Endothelial cell of umbilical vein (primary cell): Measurements from ENCODE around the gene ZNF668. TPM values are rescaled to one million over a fixed set of nuclear protein-coding genes. Genes with fewer than 3 reads are reported as not detected.

Experiments
- polyA plus RNA-seq, 4 experiments: library from polyadenylated mRNA; depleted of rRNA in 3 of 4; stranded (reverse) in 3 of 4; unstranded in 1 of 4; fragments of >200 nt; gene quantifications; 2 replicates each; pipeline versions ENCODE4 v1.2.1 to v1.2.3, GENCODE V29; 2011 to 2012; ENCODE audit warnings: missing spikeins in 1 of 4
- total RNA-seq: library from RNA; stranded (reverse); gene quantifications from 2 replicates; pipeline ENCODE4 v1.2.3, GENCODE V29; 2021

Gene ZNF668
- total and polyA plus RNA-seq, 2 donors (not counting 3 experiments of a cell fraction or from before 2014, with no cell fraction given) = 11.8 to 13.3 TPM

Other genes with a start within 250 kb of the ZNF668 start
- 38.3 and 39.5 TPM in 2 replicates for gene BCL7C, start 180.2 kb downstream of the ZNF668 start, total RNA-seq
- 30.2 and 33.7 TPM in 2 replicates for gene BCL7C, start 180.2 kb downstream of the ZNF668 start, polyA plus RNA-seq
- 1.4 and 1.5 TPM in 2 replicates for gene CTF1, start 177.6 kb downstream of the ZNF668 start, total RNA-seq
- gene CTF1, start 177.6 kb downstream of the ZNF668 start, polyA plus RNA-seq = 4.3 and 4.7 TPM in 2 replicates
- 37.3 and 38.0 TPM in 2 replicates for gene FBXL19, start 150.7 kb downstream of the ZNF668 start, total RNA-seq
- gene FBXL19, start 150.7 kb downstream of the ZNF668 start, polyA plus RNA-seq = 22.1 and 29.5 TPM in 2 replicates
- 17.0 and 17.6 TPM in 2 replicates for gene ORAI3, start 125.2 kb downstream of the ZNF668 start, total RNA-seq
- 25.4 and 33.9 TPM in 2 replicates for gene ORAI3, start 125.2 kb downstream of the ZNF668 start, polyA plus RNA-seq
- gene SETD1A, start 116.5 kb downstream of the ZNF668 start, total RNA-seq = 21.3 and 25.6 TPM in 2 replicates
- gene SETD1A, start 116.5 kb downstream of the ZNF668 start, polyA plus RNA-seq = 3.4 and 3.5 TPM in 2 replicates
- 2.9 and 3.5 TPM in 2 replicates for gene HSD3B7, start 89.0 kb downstream of the ZNF668 start, total RNA-seq
- 4.8 and 6.3 TPM in 2 replicates for gene HSD3B7, start 89.0 kb downstream of the ZNF668 start, polyA plus RNA-seq
- gene STX1B, start 63.6 kb downstream of the ZNF668 start, total RNA-seq = 0.07 and 0.11 TPM in 2 replicates
- 0.14 and 0.21 TPM in 2 replicates for gene STX1B, start 63.6 kb downstream of the ZNF668 start, polyA plus RNA-seq
- gene STX4, start 40.7 kb downstream of the ZNF668 start, total RNA-seq = 60.7 and 65.2 TPM in 2 replicates
- 49.4 and 49.5 TPM in 2 replicates for gene STX4, start 40.7 kb downstream of the ZNF668 start, polyA plus RNA-seq
- gene ZNF646, start 182 bp upstream of the ZNF668 start, total RNA-seq = 13.1 and 15.9 TPM in 2 replicates
- gene ZNF646, start 182 bp upstream of the ZNF668 start, polyA plus RNA-seq = 4.1 and 5.9 TPM in 2 replicates
- 2.8 and 4.5 TPM in 2 replicates for gene PRSS53, start 14.7 kb upstream of the ZNF668 start, total RNA-seq
- 3.5 and 4.6 TPM in 2 replicates for gene PRSS53, start 14.7 kb upstream of the ZNF668 start, polyA plus RNA-seq
- 91.8 and 93.5 TPM in 2 replicates for gene VKORC1, start 20.6 kb upstream of the ZNF668 start, total RNA-seq
- gene VKORC1, start 20.6 kb upstream of the ZNF668 start, polyA plus RNA-seq = 586 and 728 TPM in 2 replicates
- 56.5 and 57.8 TPM in 2 replicates for gene BCKDK, start 34.1 kb upstream of the ZNF668 start, total RNA-seq
- 78.3 and 96.7 TPM in 2 replicates for gene BCKDK, start 34.1 kb upstream of the ZNF668 start, polyA plus RNA-seq
- gene KAT8, start 43.4 kb upstream of the ZNF668 start, total RNA-seq = 42.1 and 42.8 TPM in 2 replicates
- gene KAT8, start 43.4 kb upstream of the ZNF668 start, polyA plus RNA-seq = 30.7 and 33.3 TPM in 2 replicates
- gene PRSS8, start 61.5 kb upstream of the ZNF668 start, total RNA-seq = not detected in 2 replicates
- gene PRSS8, start 61.5 kb upstream of the ZNF668 start, polyA plus RNA-seq = 0.11 and 0.12 TPM in 2 replicates
- not detected in 2 replicates for gene PRSS36, start 75.8 kb upstream of the ZNF668 start, total RNA-seq
- 0.57 and 0.73 TPM in 2 replicates for gene PRSS36, start 75.8 kb upstream of the ZNF668 start, polyA plus RNA-seq
- 569 and 574 TPM in 2 replicates for gene FUS, start 105.9 kb upstream of the ZNF668 start, total RNA-seq
- 191 and 307 TPM in 2 replicates for gene FUS, start 105.9 kb upstream of the ZNF668 start, polyA plus RNA-seq
- 19.1 and 23.0 TPM in 2 replicates for gene PYCARD, start 128.5 kb upstream of the ZNF668 start, total RNA-seq
- 40.1 and 58.9 TPM in 2 replicates for gene PYCARD, start 128.5 kb upstream of the ZNF668 start, polyA plus RNA-seq
- not detected in 2 replicates for gene TRIM72, start 139.9 kb upstream of the ZNF668 start, total RNA-seq
- not detected in 2 replicates for gene TRIM72, start 139.9 kb upstream of the ZNF668 start, polyA plus RNA-seq
- gene PYDC1, start 142.9 kb upstream of the ZNF668 start, total RNA-seq = not detected in 2 replicates
- gene PYDC1, start 142.9 kb upstream of the ZNF668 start, polyA plus RNA-seq = not detected in 2 replicates
- not detected in 2 replicates for gene ITGAM, start 185.7 kb upstream of the ZNF668 start, total RNA-seq
- gene ITGAM, start 185.7 kb upstream of the ZNF668 start, polyA plus RNA-seq = not detected in 2 replicates